Panc1 (cell line): ENCODE measurements around the gene SLC2A5. TPM values are rescaled to one million over a fixed set of nuclear protein-coding genes. Genes with fewer than 3 reads are reported as not detected.

Experiments
- ATAC-seq: fragments of 200-7000 bp; cut with Tn5 transposase; 2 replicates; pipeline ENCODE4 v1.9.1; 2020; ENCODE audit warnings: mild to moderate bottlenecking, moderate library complexity
- BruUV-seq: library from RNA; stranded (reverse); fragments of 400-500 nt; replicated peaks from 2 replicates; lab custom pipeline; 2021; lab: Mats Ljungman, UMichigan
- CTCF ChIA-PET: fragments of 300-600 bp; sonication (Branson Sonifier 250); formaldehyde crosslinking; loops from one replicate; lab custom pipeline; 2022; ENCODE audit warnings: antibody characterized with exemption; lab: Charles Lee
- POLR2A ChIA-PET: fragments of 300-600 bp; sonication (Branson Sonifier 250); formaldehyde crosslinking; loops from one replicate; lab custom pipeline; 2022; ENCODE audit warnings: antibody characterized with exemption; lab: Charles Lee
- DNase-seq: peaks from one replicate; pipeline ENCODE4 v3.0.0-alpha.2; 2010; ENCODE audit warnings: low read depth, low spot score
- H3K27ac ChIP-seq: 2 replicates; pipeline ENCODE4 v1.5.1; 2011; ENCODE audit warnings: mild to moderate bottlenecking, low read length, inconsistent platforms
- H3K27me3 ChIP-seq: fragments of 200-500 bp; sonication (Bioruptor generic); 2 replicates; pipeline ENCODE4 v1.6.0; 2014; ENCODE audit warnings: low read length, inconsistent platforms; ENCODE audit not compliant: control insufficient read depth, insufficient read depth
- H3K36me3 ChIP-seq: fragments of 200-500 bp; sonication (Bioruptor generic); 2 replicates; pipeline ENCODE4 v1.5.1; 2014; ENCODE audit warnings: inconsistent platforms, mild to moderate bottlenecking, low read length, moderate library complexity; ENCODE audit not compliant: control insufficient read depth, insufficient read depth
- H3K4me1 ChIP-seq: 2 replicates; pipeline ENCODE4 v1.5.1; 2011; ENCODE audit warnings: inconsistent platforms, mild to moderate bottlenecking, low read length, moderate library complexity; ENCODE audit not compliant: control insufficient read depth, insufficient read depth
- H3K4me3 ChIP-seq, 2 experiments: 2 replicates each; pipeline ENCODE4 v1.5.1; 2011 to 2012; ENCODE audit warnings: low read depth in 2 of 2, low read length in 2 of 2, mild to moderate bottlenecking in 2 of 2, inconsistent platforms in 1 of 2, moderate library complexity in 1 of 2
- H3K9me3 ChIP-seq: fragments of 200-500 bp; sonication (Bioruptor generic); 2 replicates; pipeline ENCODE4 v1.5.1; 2014; ENCODE audit warnings: low read depth, mild to moderate bottlenecking, inconsistent platforms, low read length, moderate library complexity; ENCODE audit not compliant: control insufficient read depth, insufficient read depth
- POLR2AphosphoS5 ChIP-seq: IDR thresholded peaks from 2 replicates; pipeline ENCODE4 v1.6.1; 2012; ENCODE audit warnings: mild to moderate bottlenecking, low read depth, low read length, moderate library complexity
- SIN3A ChIP-seq: IDR thresholded peaks from 2 replicates; pipeline ENCODE4 v1.6.1; 2012; ENCODE audit warnings: low read depth, mild to moderate bottlenecking, low read length, moderate library complexity, borderline replicate concordance; ENCODE audit not compliant: insufficient read depth
- TCF7L2 ChIP-seq: IDR thresholded peaks from 2 replicates; pipeline ENCODE4 v1.6.1; 2011; ENCODE audit warnings: mild to moderate bottlenecking, low read depth, low read length, inconsistent platforms
- in situ Hi-C: cut with HindIII; loops from 2 replicates; pipeline ENCODE4 v1.10.0; 2016; ENCODE audit warnings: low sequenced_read_pairs, low pct_unique_long_range_greater_than_20kb
- intact Hi-C: fragments of 100-400 bp; cut with micrococcal nuclease; formaldehyde crosslinking; loops from one replicate; pipeline ENCODE4 v1.10.0; 2022; ENCODE audit not compliant: unreplicated experiment
- total RNA-seq: library from RNA; stranded (reverse); gene quantifications from one replicate; pipeline ENCODE4 v1.2.1, GENCODE V29; 2021; ENCODE audit not compliant: unreplicated experiment
- TF ChIP-seq, protein P1 (sequence below), 2 experiments: IDR thresholded peaks; 2 replicates each; pipeline ENCODE4 v1.6.1; 2011 to 2012; ENCODE audit warnings: low read depth in 2 of 2, control low read depth in 1 of 2, low read length in 1 of 2, mild to moderate bottlenecking in 1 of 2, moderate library complexity in 1 of 2; ENCODE audit not compliant: insufficient read depth in 1 of 2
- TF ChIP-seq, protein P2 (sequence below): fragments of 450-650 bp; IDR thresholded peaks from 2 replicates; pipeline ENCODE4 v1.5.1; 2017; ENCODE audit warnings: mild to moderate bottlenecking

Gene SLC2A5
- total RNA-seq, 1 experiment from 2014 or later = 0.26 TPM

DNA sequence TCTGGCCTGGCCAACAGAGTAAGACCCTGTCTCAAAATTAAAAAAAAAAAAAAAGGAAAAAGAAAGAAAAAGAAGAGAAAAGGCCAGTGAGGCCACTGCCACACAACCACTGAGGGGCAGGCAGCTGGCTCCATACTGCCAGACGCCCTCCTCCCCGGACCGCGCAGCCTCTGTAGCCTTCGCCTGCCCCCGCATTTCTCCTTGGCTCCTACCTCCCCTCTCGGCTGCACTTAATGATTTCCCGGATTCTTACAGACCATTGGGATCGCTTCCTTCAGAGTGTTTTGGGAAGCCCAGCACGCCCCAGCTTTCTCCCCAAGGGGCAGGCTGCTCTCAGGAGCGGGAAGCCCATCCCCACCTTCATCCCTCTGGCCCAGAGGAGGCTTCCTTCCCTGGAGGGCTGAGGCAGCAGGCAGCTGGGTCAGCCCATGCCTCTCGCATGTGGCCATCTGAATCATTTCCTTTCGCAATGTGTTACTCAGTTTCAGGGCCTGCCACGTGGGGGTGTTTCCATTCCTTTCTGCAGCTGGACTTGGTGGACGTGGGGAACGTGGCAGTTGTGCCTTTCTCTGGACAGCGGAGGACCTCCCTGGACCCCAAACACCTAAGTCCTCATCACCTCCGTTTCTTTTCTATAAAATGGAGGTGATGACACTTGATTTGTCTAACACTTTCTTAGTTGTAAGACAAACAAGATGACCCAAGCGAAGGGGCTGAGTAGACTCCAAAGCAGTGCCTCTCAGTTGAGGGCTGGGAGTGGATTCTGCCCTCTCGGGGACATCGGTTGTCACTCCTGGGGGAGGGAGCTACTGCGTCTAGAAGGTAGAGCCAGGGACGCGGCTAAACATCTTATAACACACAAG, 2.3 kb downstream of the SLC2A5 start:
- no TSS peak for BruUV-seq
- ChIA-PET CTCF (no interaction called here), POLR2A (no interaction called here)
- H3K36me3 ChIP-seq = no peaks in the 10 kb centered on the region
- no peak for TF ChIP-seq TCF7L2
- TF ChIP-seq POLR2AphosphoS5 = no peak
- TF ChIP-seq, protein P1, sequence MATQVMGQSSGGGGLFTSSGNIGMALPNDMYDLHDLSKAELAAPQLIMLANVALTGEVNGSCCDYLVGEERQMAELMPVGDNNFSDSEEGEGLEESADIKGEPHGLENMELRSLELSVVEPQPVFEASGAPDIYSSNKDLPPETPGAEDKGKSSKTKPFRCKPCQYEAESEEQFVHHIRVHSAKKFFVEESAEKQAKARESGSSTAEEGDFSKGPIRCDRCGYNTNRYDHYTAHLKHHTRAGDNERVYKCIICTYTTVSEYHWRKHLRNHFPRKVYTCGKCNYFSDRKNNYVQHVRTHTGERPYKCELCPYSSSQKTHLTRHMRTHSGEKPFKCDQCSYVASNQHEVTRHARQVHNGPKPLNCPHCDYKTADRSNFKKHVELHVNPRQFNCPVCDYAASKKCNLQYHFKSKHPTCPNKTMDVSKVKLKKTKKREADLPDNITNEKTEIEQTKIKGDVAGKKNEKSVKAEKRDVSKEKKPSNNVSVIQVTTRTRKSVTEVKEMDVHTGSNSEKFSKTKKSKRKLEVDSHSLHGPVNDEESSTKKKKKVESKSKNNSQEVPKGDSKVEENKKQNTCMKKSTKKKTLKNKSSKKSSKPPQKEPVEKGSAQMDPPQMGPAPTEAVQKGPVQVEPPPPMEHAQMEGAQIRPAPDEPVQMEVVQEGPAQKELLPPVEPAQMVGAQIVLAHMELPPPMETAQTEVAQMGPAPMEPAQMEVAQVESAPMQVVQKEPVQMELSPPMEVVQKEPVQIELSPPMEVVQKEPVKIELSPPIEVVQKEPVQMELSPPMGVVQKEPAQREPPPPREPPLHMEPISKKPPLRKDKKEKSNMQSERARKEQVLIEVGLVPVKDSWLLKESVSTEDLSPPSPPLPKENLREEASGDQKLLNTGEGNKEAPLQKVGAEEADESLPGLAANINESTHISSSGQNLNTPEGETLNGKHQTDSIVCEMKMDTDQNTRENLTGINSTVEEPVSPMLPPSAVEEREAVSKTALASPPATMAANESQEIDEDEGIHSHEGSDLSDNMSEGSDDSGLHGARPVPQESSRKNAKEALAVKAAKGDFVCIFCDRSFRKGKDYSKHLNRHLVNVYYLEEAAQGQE (IDR thresholded peaks at IDR 0.05; ENCODE audit: insufficient read depth in 1 of 2, low read depth in 2 of 2, low read length in 1 of 2) = no peak
- TF ChIP-seq SIN3A = no peak
- TF ChIP-seq, protein P2, sequence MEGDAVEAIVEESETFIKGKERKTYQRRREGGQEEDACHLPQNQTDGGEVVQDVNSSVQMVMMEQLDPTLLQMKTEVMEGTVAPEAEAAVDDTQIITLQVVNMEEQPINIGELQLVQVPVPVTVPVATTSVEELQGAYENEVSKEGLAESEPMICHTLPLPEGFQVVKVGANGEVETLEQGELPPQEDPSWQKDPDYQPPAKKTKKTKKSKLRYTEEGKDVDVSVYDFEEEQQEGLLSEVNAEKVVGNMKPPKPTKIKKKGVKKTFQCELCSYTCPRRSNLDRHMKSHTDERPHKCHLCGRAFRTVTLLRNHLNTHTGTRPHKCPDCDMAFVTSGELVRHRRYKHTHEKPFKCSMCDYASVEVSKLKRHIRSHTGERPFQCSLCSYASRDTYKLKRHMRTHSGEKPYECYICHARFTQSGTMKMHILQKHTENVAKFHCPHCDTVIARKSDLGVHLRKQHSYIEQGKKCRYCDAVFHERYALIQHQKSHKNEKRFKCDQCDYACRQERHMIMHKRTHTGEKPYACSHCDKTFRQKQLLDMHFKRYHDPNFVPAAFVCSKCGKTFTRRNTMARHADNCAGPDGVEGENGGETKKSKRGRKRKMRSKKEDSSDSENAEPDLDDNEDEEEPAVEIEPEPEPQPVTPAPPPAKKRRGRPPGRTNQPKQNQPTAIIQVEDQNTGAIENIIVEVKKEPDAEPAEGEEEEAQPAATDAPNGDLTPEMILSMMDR = no peak
- no peaks in the 10 kb centered on the region for H3K27me3 ChIP-seq
- H3K27ac ChIP-seq = no peak overlapping the region
- DNase-seq = peak; percentile 35
- intact Hi-C loops (no loop called here), in situ Hi-C loops (no loop called here)
- no peaks in the 10 kb centered on the region for H3K9me3 ChIP-seq
- no peaks in the 10 kb centered on the region for H3K4me1 ChIP-seq
- peak; percentile 62 for ATAC-seq
- no peak overlapping the region for H3K4me3 ChIP-seq

DNA sequence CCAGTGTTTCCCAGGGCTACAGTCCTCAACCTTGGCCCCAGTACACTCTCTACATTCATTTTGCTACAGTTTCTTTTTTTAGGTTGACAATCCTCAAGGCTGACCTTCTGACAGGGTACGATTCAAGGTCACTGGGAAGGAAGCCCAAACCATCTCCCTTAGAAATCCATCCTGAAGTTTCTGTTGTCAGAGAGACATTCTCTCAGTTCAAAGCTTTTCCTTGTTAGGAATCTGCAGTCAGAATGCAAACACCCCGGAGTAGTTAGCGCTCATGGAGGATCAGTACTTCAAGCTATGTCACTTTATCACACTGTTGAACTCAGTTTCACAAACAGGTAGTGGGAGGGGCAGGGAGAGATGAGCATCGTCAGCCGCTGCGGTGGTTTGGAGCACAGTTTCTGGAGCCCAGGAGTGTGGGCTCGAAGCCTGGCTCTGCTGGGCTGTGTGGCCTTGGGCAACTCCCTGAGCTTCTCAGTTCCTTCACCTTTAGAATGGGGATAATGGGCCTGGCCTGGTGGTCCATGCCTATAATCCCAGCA, 4.2 kb downstream of the SLC2A5 start:
- no peaks in the 10 kb centered on the region for H3K27me3 ChIP-seq
- H3K36me3 ChIP-seq = no peaks in the 10 kb centered on the region
- no peaks in the 10 kb centered on the region for H3K4me1 ChIP-seq
- TF ChIP-seq, protein P1 (IDR thresholded peaks at IDR 0.05; ENCODE audit: insufficient read depth in 1 of 2, low read depth in 2 of 2, low read length in 1 of 2) = no peak
- TF ChIP-seq, protein P2 = no peak
- TF ChIP-seq POLR2AphosphoS5 = no peak
- TF ChIP-seq TCF7L2 = no peak
- TF ChIP-seq SIN3A = no peak
- no peak for DNase-seq
- in situ Hi-C loops = no loop called here
- H3K27ac ChIP-seq = no peak overlapping the region
- no peak overlapping the region for H3K4me3 ChIP-seq
- no peak for ATAC-seq
- BruUV-seq = no TSS peak
- ChIA-PET POLR2A (no interaction called here), CTCF (no interaction called here)
- no peaks in the 10 kb centered on the region for H3K9me3 ChIP-seq
- intact Hi-C loops = no loop called here
